H1 (cell line): ENCODE measurements around the gene ATF7IP2.

Experiments
- ASH2L ChIP-seq: fragments of 200-600, 300-600 bp; sonication (generic); IDR thresholded peaks from one replicate; pipeline ENCODE4 v1.7.1; 2017; ENCODE audit warnings: low read length
- CHD2 ChIP-seq: IDR thresholded peaks from 2 replicates; pipeline ENCODE4 v1.6.1; 2012; ENCODE audit warnings: low read length, improper control_type of control experiment
- CTCF ChIP-seq, 3 experiments: IDR thresholded peaks; 1 replicate in 2 of 3; 2 replicates in 1 of 3; pipeline versions ENCODE4 v1.5.1 to v1.6.1; 2011; ENCODE audit warnings: low read length in 3 of 3, mild to moderate bottlenecking in 3 of 3, inconsistent platforms in 2 of 3, low read depth in 1 of 3, moderate library complexity in 1 of 3; ENCODE audit not compliant: insufficient read depth in 1 of 3; ENCODE audit errors: control extremely low read depth in 1 of 3
- RAD21 ChIP-seq, 2 experiments: IDR thresholded peaks in 1 of 2; conservative IDR thresholded peaks in 1 of 2; 2 replicates each; pipeline ENCODE4 v1.6.1; 2011; ENCODE audit warnings: low read depth in 2 of 2, low read length in 2 of 2, improper control_type of control experiment in 1 of 2, inconsistent platforms in 1 of 2, mild to moderate bottlenecking in 1 of 2, moderate library complexity in 1 of 2
- RBBP5 ChIP-seq: IDR thresholded peaks from 2 replicates; pipeline ENCODE4 v1.7.1; 2012; ENCODE audit warnings: low read depth, mild to moderate bottlenecking, inconsistent platforms, low read length, moderate library complexity, borderline replicate concordance
- RNF2 ChIP-seq: fragments of 200-900, 300-1000 bp; sonication (generic); IDR thresholded peaks from 2 replicates; pipeline ENCODE4 v1.7.1; 2016; ENCODE audit warnings: borderline replicate concordance, low read depth, mild to moderate bottlenecking, antibody characterized with exemption, low read length; ENCODE audit not compliant: poor library complexity, severe bottlenecking; ENCODE audit errors: missing control alignments
- RXRA ChIP-seq: IDR thresholded peaks from 2 replicates; pipeline ENCODE4 v1.6.1; 2011; ENCODE audit warnings: low read depth, mild to moderate bottlenecking, low read length, moderate library complexity; ENCODE audit not compliant: insufficient read depth
- SP1 ChIP-seq: IDR thresholded peaks from 2 replicates; pipeline ENCODE4 v1.6.1; 2011; ENCODE audit warnings: low read depth, low read length
- SRF ChIP-seq: IDR thresholded peaks from 2 replicates; pipeline ENCODE4 v1.6.1; 2011; ENCODE audit warnings: mild to moderate bottlenecking, low read depth, low read length, moderate library complexity
- SUZ12 ChIP-seq: fragments of 200-600 bp; sonication (generic); IDR thresholded peaks from 2 replicates; pipeline ENCODE4 v1.6.1; 2012; ENCODE audit warnings: mild to moderate bottlenecking, inconsistent platforms, low read length, moderate library complexity, mixed read lengths

- no peak for TF ChIP-seq CTCF (IDR thresholded peaks at IDR 0.05; ENCODE audit: control extremely low read depth in 1 of 3, insufficient read depth in 1 of 3, low read depth in 1 of 3, low read length in 3 of 3)
- no peak for TF ChIP-seq SRF
- TF ChIP-seq SP1, result no peak
- TF ChIP-seq SUZ12, result no peak
- TF ChIP-seq RNF2, result no peak
- TF ChIP-seq CHD2, result no peak
- TF ChIP-seq RBBP5, result no peak
- no peak for TF ChIP-seq RAD21 (IDR thresholded peaks at IDR 0.05 in 1 of 2, conservative IDR thresholded peaks at IDR 0.05 in 1 of 2; ENCODE audit: low read depth in 2 of 2, low read length in 2 of 2)
- TF ChIP-seq RXRA, result no peak
- TF ChIP-seq ASH2L, result no peak
These were observed 80.5 kb downstream of the ATF7IP2 start for GRCh38 chr16:10466313-10466712.
